ENCODE measurements around the gene SHISA6. TPM values are rescaled to one million over a fixed set of nuclear protein-coding genes. Genes with fewer than 3 reads are reported as not detected.

SHISA6 gene
- polyA plus RNA-seq, 1 donor from 2014 or later, result 1.8 TPM

- TF ChIP-seq REST (IDR thresholded peaks at IDR 0.05; ENCODE audit: borderline replicate concordance), result no peak
- TF ChIP-seq EP300 (conservative IDR thresholded peaks at IDR 0.05; ENCODE audit: poor library complexity, severe bottlenecking), result no peak
- no peak for TF ChIP-seq POLR2AphosphoS5 (IDR thresholded peaks at IDR 0.05)
- no peak for TF ChIP-seq SMC3 (conservative IDR thresholded peaks at IDR 0.05; ENCODE audit: poor library complexity)
- no peak for TF ChIP-seq CTCF (IDR thresholded peaks at IDR 0.05; ENCODE audit: poor library complexity, severe bottlenecking)
- no peak for TF ChIP-seq TAF1 (IDR thresholded peaks at IDR 0.05; ENCODE audit: low read depth)
- no peak for TF ChIP-seq MXI1 (conservative IDR thresholded peaks at IDR 0.05; ENCODE audit: poor library complexity, severe bottlenecking)
- TF ChIP-seq EZH2 (IDR thresholded peaks at IDR 0.05; ENCODE audit: borderline replicate concordance, insufficient read depth, low read length, poor library complexity, severe bottlenecking), result no peak
- TF ChIP-seq RAD21 (conservative IDR thresholded peaks at IDR 0.05), result no peak
- H3F3A ChIP-seq (ENCODE audit: insufficient read depth, low read length, poor library complexity, severe bottlenecking), result no peaks in the 10 kb centered on the region
- H3K79me2 ChIP-seq (replicated peaks; ENCODE audit: insufficient read depth, low read length), result no peaks in the 10 kb centered on the region
- no peak overlapping the region for H3K4me3 ChIP-seq (ENCODE audit: low read length)
- no peaks in the 10 kb centered on the region for H3K9me2 ChIP-seq (ENCODE audit: insufficient read depth, low read length)
- H2AFZ ChIP-seq (ENCODE audit: low read depth, low read length), result no peak overlapping the region
- H3K27ac ChIP-seq (ENCODE audit: low read length), result no peak overlapping the region
- H3K9me3 ChIP-seq (ENCODE audit: low read length), result no peaks in the 10 kb centered on the region
- no peak overlapping the region for H3K4me2 ChIP-seq (ENCODE audit: low read length)
- H3K27me3 ChIP-seq (ENCODE audit: insufficient read depth, low read depth, low read length), result no peaks in the 10 kb centered on the region
- no peak overlapping the region for H3K9ac ChIP-seq (ENCODE audit: low read length)
- no peaks in the 10 kb centered on the region for H4K20me1 ChIP-seq (ENCODE audit: insufficient read depth)
- H3K36me3 ChIP-seq (ENCODE audit: insufficient read depth, low read length), result no peaks in the 10 kb centered on the region
Measured at GRCh38 chr17:11535231-11535630, 294.2 kb downstream of the SHISA6 start.

- TF ChIP-seq MXI1 (conservative IDR thresholded peaks at IDR 0.05; ENCODE audit: poor library complexity, severe bottlenecking) (no peak), RAD21 (conservative IDR thresholded peaks at IDR 0.05) (no peak), EZH2 (IDR thresholded peaks at IDR 0.05; ENCODE audit: borderline replicate concordance, insufficient read depth, low read length, poor library complexity, severe bottlenecking) (no peak), POLR2AphosphoS5 (IDR thresholded peaks at IDR 0.05) (no peak), EP300 (conservative IDR thresholded peaks at IDR 0.05; ENCODE audit: poor library complexity, severe bottlenecking) (no peak), SMC3 (conservative IDR thresholded peaks at IDR 0.05; ENCODE audit: poor library complexity) (no peak), TAF1 (IDR thresholded peaks at IDR 0.05; ENCODE audit: low read depth) (no peak), CTCF (IDR thresholded peaks at IDR 0.05; ENCODE audit: poor library complexity, severe bottlenecking) (no peak), REST (IDR thresholded peaks at IDR 0.05; ENCODE audit: borderline replicate concordance) (no peak)
- no peaks in the 10 kb centered on the region for H3K79me2 ChIP-seq (replicated peaks; ENCODE audit: insufficient read depth, low read length)
- H3K27ac ChIP-seq (ENCODE audit: low read length), result no peak overlapping the region
- H4K20me1 ChIP-seq (ENCODE audit: insufficient read depth), result no peaks in the 10 kb centered on the region
- no peak overlapping the region for H3K4me3 ChIP-seq (ENCODE audit: low read length)
- no peaks in the 10 kb centered on the region for H3K9me2 ChIP-seq (ENCODE audit: insufficient read depth, low read length)
- no peak overlapping the region for H2AFZ ChIP-seq (ENCODE audit: low read depth, low read length)
- H3K36me3 ChIP-seq (ENCODE audit: insufficient read depth, low read length), result no peaks in the 10 kb centered on the region
- no peaks in the 10 kb centered on the region for H3F3A ChIP-seq (ENCODE audit: insufficient read depth, low read length, poor library complexity, severe bottlenecking)
- H3K4me2 ChIP-seq (ENCODE audit: low read length), result no peak overlapping the region
- H3K27me3 ChIP-seq (ENCODE audit: insufficient read depth, low read depth, low read length), result no peaks in the 10 kb centered on the region
- H3K9me3 ChIP-seq (ENCODE audit: low read length), result peaks cover 3% of the 10 kb centered on the region
- H3K9ac ChIP-seq (ENCODE audit: low read length), result no peak overlapping the region
Measured at GRCh38 chr17:11538366-11538765, 297.4 kb downstream of the SHISA6 start.
